Measurements from ENCODE around the gene MTMR6.

MTMR6 gene

GRCh38 chr13:25210842-25211569, 76.3 kb downstream of the MTMR6 start:
- Histone ChIP-seq H3K27me3 (ENCODE audit: insufficient read depth, poor library complexity, severe bottlenecking) (no peaks in the 10 kb centered on the region), H3K9me3 (ENCODE audit: severe bottlenecking) (no peaks in the 10 kb centered on the region), H3K4me1 (ENCODE audit: insufficient read depth, poor library complexity, severe bottlenecking) (peaks cover 4% of the 10 kb centered on the region), H3K4me3 (ENCODE audit: severe bottlenecking) (no peak overlapping the region), H3K36me3 (ENCODE audit: low read depth) (no peaks in the 10 kb centered on the region), H3K27ac (ENCODE audit: poor library complexity, severe bottlenecking) (no peak overlapping the region)
- ATAC-seq (ENCODE audit: low read depth) (no peak), DNase-seq (ENCODE audit: low spot score) (no peak)
- TF ChIP-seq, protein P1, sequence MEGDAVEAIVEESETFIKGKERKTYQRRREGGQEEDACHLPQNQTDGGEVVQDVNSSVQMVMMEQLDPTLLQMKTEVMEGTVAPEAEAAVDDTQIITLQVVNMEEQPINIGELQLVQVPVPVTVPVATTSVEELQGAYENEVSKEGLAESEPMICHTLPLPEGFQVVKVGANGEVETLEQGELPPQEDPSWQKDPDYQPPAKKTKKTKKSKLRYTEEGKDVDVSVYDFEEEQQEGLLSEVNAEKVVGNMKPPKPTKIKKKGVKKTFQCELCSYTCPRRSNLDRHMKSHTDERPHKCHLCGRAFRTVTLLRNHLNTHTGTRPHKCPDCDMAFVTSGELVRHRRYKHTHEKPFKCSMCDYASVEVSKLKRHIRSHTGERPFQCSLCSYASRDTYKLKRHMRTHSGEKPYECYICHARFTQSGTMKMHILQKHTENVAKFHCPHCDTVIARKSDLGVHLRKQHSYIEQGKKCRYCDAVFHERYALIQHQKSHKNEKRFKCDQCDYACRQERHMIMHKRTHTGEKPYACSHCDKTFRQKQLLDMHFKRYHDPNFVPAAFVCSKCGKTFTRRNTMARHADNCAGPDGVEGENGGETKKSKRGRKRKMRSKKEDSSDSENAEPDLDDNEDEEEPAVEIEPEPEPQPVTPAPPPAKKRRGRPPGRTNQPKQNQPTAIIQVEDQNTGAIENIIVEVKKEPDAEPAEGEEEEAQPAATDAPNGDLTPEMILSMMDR (IDR thresholded peaks at IDR 0.05; ENCODE audit: poor library complexity, severe bottlenecking): no peak

- TF ChIP-seq, protein P1 (IDR thresholded peaks at IDR 0.05; ENCODE audit: poor library complexity, severe bottlenecking): no peak
These were observed 79.9 kb downstream of the MTMR6 start for GRCh38 chr13:25207291-25207810.

DNA sequence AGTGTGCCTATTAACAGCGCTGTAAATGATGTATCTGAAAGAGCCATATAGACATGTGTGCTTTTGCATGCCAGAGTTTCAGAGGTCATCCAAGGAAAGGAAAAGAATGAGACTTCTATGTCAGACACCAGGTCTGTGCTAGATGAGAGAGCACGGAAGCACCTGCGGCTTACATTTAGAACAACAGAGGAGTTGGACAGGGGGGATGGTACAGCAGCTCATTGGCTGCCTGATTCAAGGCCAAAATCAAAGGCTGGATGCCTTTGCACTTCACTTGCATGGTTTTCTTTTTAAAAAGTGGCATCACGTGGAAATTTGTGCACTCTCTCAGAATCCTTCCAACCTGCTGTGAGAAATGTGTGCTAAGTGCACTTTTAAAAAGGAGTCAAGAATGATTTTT, 82.4 kb downstream of the MTMR6 start:
- H3K4me1 ChIP-seq (ENCODE audit: insufficient read depth, poor library complexity, severe bottlenecking): no peaks in the 10 kb centered on the region
- H3K27me3 ChIP-seq (ENCODE audit: insufficient read depth, poor library complexity, severe bottlenecking): no peaks in the 10 kb centered on the region
- ATAC-seq (ENCODE audit: low read depth): no peak
- no peak for DNase-seq (ENCODE audit: low spot score)
- H3K36me3 ChIP-seq (ENCODE audit: low read depth): no peaks in the 10 kb centered on the region
- no peak overlapping the region for H3K4me3 ChIP-seq (ENCODE audit: severe bottlenecking)
- H3K9me3 ChIP-seq (ENCODE audit: severe bottlenecking): no peaks in the 10 kb centered on the region
- H3K27ac ChIP-seq (ENCODE audit: poor library complexity, severe bottlenecking): no peak overlapping the region
- TF ChIP-seq, protein P1 (IDR thresholded peaks at IDR 0.05; ENCODE audit: poor library complexity, severe bottlenecking): no peak

More at GRCh38 chr13:25207291-25207810, 79.9 kb downstream of the MTMR6 start:
- no peaks in the 10 kb centered on the region for H3K27me3 ChIP-seq (ENCODE audit: insufficient read depth, poor library complexity, severe bottlenecking)
- no peaks in the 10 kb centered on the region for H3K36me3 ChIP-seq (ENCODE audit: low read depth)
- no peak overlapping the region for H3K27ac ChIP-seq (ENCODE audit: poor library complexity, severe bottlenecking)
- H3K4me1 ChIP-seq (ENCODE audit: insufficient read depth, poor library complexity, severe bottlenecking): no peaks in the 10 kb centered on the region
- H3K9me3 ChIP-seq (ENCODE audit: severe bottlenecking): no peaks in the 10 kb centered on the region
- DNase-seq (ENCODE audit: low spot score) (no peak), ATAC-seq (ENCODE audit: low read depth) (no peak)
- no peak overlapping the region for H3K4me3 ChIP-seq (ENCODE audit: severe bottlenecking)

DNA sequence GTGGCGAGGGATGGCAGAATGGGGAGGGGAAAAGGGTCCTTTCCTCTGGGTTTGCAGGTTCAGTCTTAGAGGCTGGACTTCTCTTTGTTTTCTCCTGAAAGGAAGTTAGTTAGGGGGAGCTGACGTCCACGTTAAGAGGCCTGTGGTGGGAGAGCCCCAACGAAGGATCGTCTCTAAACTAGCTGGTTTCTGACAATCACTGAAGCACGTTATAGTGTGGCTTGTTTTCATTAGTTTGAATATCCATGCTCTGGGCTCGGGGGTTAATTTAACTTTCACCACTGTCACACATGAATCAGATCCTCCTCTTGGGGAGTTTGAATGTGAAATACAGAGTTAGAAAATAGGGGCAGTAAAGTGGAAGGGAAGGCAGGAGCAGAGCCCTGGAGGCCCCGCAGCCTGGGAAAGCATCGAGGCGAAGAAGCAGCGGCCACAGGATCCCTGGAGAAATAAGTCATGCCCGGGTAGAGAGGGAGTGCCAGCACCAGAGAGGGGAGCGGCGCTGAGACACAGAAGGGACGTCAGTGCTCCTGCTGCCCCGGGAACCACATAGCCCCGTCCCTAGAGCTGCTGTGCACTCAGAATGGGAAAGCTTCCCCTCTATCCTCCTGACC, 84.1 kb downstream of the MTMR6 start:
- H3K4me1 ChIP-seq (ENCODE audit: insufficient read depth, poor library complexity, severe bottlenecking): no peaks in the 10 kb centered on the region
- no peak overlapping the region for H3K4me3 ChIP-seq (ENCODE audit: severe bottlenecking)
- no peaks in the 10 kb centered on the region for H3K27me3 ChIP-seq (ENCODE audit: insufficient read depth, poor library complexity, severe bottlenecking)
- no peak for DNase-seq (ENCODE audit: low spot score)
- H3K9me3 ChIP-seq (ENCODE audit: severe bottlenecking): no peaks in the 10 kb centered on the region
- no peak overlapping the region for H3K27ac ChIP-seq (ENCODE audit: poor library complexity, severe bottlenecking)
- no peak for ATAC-seq (ENCODE audit: low read depth)
- H3K36me3 ChIP-seq (ENCODE audit: low read depth): no peaks in the 10 kb centered on the region
- TF ChIP-seq, protein P1 (IDR thresholded peaks at IDR 0.05; ENCODE audit: poor library complexity, severe bottlenecking): no peak

DNA sequence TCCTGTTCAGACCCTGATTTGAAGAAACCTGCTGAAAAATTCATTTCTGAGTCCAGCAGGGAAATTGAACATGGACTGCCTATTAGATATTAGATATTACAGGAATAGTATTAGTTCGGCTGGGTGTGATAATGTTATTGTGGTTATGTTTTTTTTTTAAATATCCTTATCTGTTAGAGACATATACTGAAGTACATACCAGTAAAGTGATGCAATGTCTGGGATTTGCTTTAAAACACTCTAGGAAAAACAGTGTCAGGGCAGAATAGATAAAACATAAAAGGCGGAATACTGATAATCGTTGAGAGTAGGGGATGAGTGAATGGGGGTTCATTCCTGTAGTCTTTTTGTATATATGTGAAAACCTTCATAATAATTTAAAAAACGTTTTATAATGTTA, 86.5 kb downstream of the MTMR6 start:
- DNase-seq (ENCODE audit: low spot score): no peak
- Histone ChIP-seq H3K4me1 (ENCODE audit: insufficient read depth, poor library complexity, severe bottlenecking) (no peaks in the 10 kb centered on the region), H3K27me3 (ENCODE audit: insufficient read depth, poor library complexity, severe bottlenecking) (no peaks in the 10 kb centered on the region), H3K27ac (ENCODE audit: poor library complexity, severe bottlenecking) (no peak overlapping the region), H3K4me3 (ENCODE audit: severe bottlenecking) (no peak overlapping the region), H3K36me3 (ENCODE audit: low read depth) (no peaks in the 10 kb centered on the region), H3K9me3 (ENCODE audit: severe bottlenecking) (no peaks in the 10 kb centered on the region)
- TF ChIP-seq, protein P1 (IDR thresholded peaks at IDR 0.05; ENCODE audit: poor library complexity, severe bottlenecking): no peak
- no peak for ATAC-seq (ENCODE audit: low read depth)
